Natural killer cell (primary cell): Measurements from ENCODE around the gene MCTP2. TPM values are rescaled to one million over a fixed set of nuclear protein-coding genes. Genes with fewer than 3 reads are reported as not detected.

Experiments
- ATAC-seq, 3 donors: fragments of 150-1000 bp in 2 of 3; fragments of 200-7000 bp in 1 of 3; cut with Tn5 transposase; 1 replicate in 1 of 3; 2 replicates in 2 of 3; pipeline ENCODE4 v1.10.0; 2021; ENCODE audit warnings: mild to moderate bottlenecking in 2 of 3, moderate library complexity in 2 of 3
- DNase-seq, 2 donors: peaks; one replicate each; pipeline versions ENCODE4 v3.0.0 to v3.0.0-alpha.2; 2013 to 2021; ENCODE audit warnings: mixed read lengths in 1 of 2
- H3K27ac ChIP-seq: one replicate; pipeline ENCODE4 v1.5.1; 2013; ENCODE audit warnings: mild to moderate bottlenecking, low read length
- H3K27me3 ChIP-seq: one replicate; pipeline ENCODE4 v1.6.1; 2013; ENCODE audit warnings: low read length; ENCODE audit not compliant: control insufficient read depth, insufficient read depth
- H3K36me3 ChIP-seq: one replicate; pipeline ENCODE4 v1.6.1; 2013; ENCODE audit warnings: low read length; ENCODE audit not compliant: control insufficient read depth, insufficient read depth
- H3K4me1 ChIP-seq: one replicate; pipeline ENCODE4 v1.6.1; 2013; ENCODE audit warnings: low read length; ENCODE audit not compliant: control insufficient read depth, insufficient read depth
- H3K4me3 ChIP-seq: one replicate; pipeline ENCODE4 v1.5.1; 2013; ENCODE audit warnings: low read length
- H3K9me3 ChIP-seq: one replicate; pipeline ENCODE4 v1.6.1; 2013; ENCODE audit warnings: low read length; ENCODE audit not compliant: control insufficient read depth, insufficient read depth
- H3K27ac Mint-ChIP-seq, 2 donors: one replicate each; pipeline ENCODE4 v1.8.0; 2022; ENCODE audit warnings: mild to moderate bottlenecking in 2 of 2, mixed read lengths in 2 of 2, moderate library complexity in 1 of 2
- H3K27me3 Mint-ChIP-seq, 2 donors: one replicate each; pipeline ENCODE4 v1.8.0; 2022; ENCODE audit warnings: low read depth in 2 of 2, mixed read lengths in 2 of 2
- H3K36me3 Mint-ChIP-seq: one replicate; pipeline ENCODE4 v1.8.0; 2022; ENCODE audit warnings: mixed read lengths
- H3K4me1 Mint-ChIP-seq, 2 donors: one replicate each; pipeline ENCODE4 v1.8.0; 2022; ENCODE audit warnings: mixed read lengths in 2 of 2
- H3K4me3 Mint-ChIP-seq: one replicate; pipeline ENCODE4 v1.8.0; 2022; ENCODE audit warnings: mild to moderate bottlenecking, moderate library complexity, mixed read lengths
- H3K9me3 Mint-ChIP-seq, 2 donors: one replicate each; pipeline ENCODE4 v1.8.0; 2022; ENCODE audit warnings: mixed read lengths in 2 of 2
- CTCF ChIP-seq: fragments of 200-600 bp; IDR thresholded peaks from one replicate; pipeline ENCODE4 v1.8.0; 2022; ENCODE audit warnings: antibody characterized with exemption
- WGBS: methylation state at CpG from one replicate; pipeline ENCODE4 v1.1.7; 2013; ENCODE audit warnings: missing lambda C conversion rate; ENCODE audit not compliant: insufficient coverage; 5-methylcytosine and 5-hydroxymethylcytosine counted together
- intact Hi-C: fragments of 100-400 bp; cut with micrococcal nuclease; formaldehyde crosslinking; loops from one replicate; pipeline ENCODE4 v1.14.2; 2022
- total RNA-seq, 4 donors: library from RNA; stranded (reverse); fragments of 120-200 nt in 1 of 4; gene quantifications; one replicate each; pipeline versions ENCODE4 v1.2.3 to v1.2.4, GENCODE V29; 2013 to 2022

MCTP2 gene
- total RNA-seq, 3 donors from 2014 or later (not counting 1 experiment from before 2014, with no cell fraction given), result 235 to 312 (median 261) TPM

- Histone ChIP-seq H3K9me3 (no peaks in the 10 kb centered on the region), H3K36me3 (peaks cover 22% of the 10 kb centered on the region), H3K27me3 (no peaks in the 10 kb centered on the region), H3K4me3 (no peak overlapping the region), H3K27ac (no peak overlapping the region), H3K4me1 (peaks cover 53% of the 10 kb centered on the region)
- ATAC-seq, result no peak
- TF ChIP-seq CTCF, result no peak
- Mint-ChIP-seq H3K4me1 (peaks cover 88 to 91% of the 10 kb centered on the region in 2 donors), H3K27ac (peak overlapping the region in 1 of 2 donors; percentile 93), H3K27me3 (no peaks in the 10 kb centered on the region), H3K4me3 (peak overlapping the region; percentile 38), H3K9me3 (no peaks in the 10 kb centered on the region), H3K36me3 (peaks cover 12% of the 10 kb centered on the region)
- intact Hi-C loops, result no loop called here
- DNase-seq, result no peak
These were observed 69.3 kb downstream of the MCTP2 start for GRCh38 chr15:94300612-94301011.

DNA sequence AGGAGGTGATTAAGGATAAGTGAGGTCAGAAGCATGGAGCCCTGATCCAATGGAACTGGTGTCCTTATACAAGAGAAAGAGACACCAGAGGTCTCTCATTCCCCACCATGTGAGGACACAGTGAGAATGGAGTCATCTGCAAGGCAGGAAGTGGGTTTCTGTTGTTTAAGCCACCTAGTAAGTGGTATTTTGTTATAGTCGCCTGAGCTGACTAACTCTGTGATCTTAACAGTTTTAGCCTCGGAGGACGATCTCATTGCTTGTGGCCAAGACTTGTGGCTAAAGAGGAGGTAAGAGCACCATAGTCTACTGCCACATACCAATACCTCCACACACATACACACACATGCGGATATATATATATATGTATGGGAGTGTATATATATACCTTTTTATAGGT, 73.8 kb downstream of the MCTP2 start:
- Mint-ChIP-seq H3K4me1 (peaks cover 90 to 94% of the 10 kb centered on the region in 2 donors), H3K27ac (peak overlapping the region in 1 of 2 donors; percentile 93), H3K36me3 (peaks cover 12% of the 10 kb centered on the region), H3K27me3 (no peaks in the 10 kb centered on the region), H3K9me3 (no peaks in the 10 kb centered on the region), H3K4me3 (peak overlapping the region; percentile 83)
- Histone ChIP-seq H3K27ac (peak overlapping the region; percentile 84), H3K9me3 (no peaks in the 10 kb centered on the region), H3K36me3 (peaks cover 13% of the 10 kb centered on the region), H3K4me1 (peaks cover 60% of the 10 kb centered on the region), H3K27me3 (no peaks in the 10 kb centered on the region), H3K4me3 (no peak overlapping the region)
- intact Hi-C loops, result loop anchor here (1.0 to 2.0 kb wide), 6 partner anchors 10 to 74 kb away; partner anchors contain the start of gene MCTP2
- WGBS, result 13% methylated on average over 1 of the region's 4 CpGs
- peak; percentile 70 to 84 (median 80) for ATAC-seq
- no peak for TF ChIP-seq CTCF
- DNase-seq, result peak; percentile 48 to 64

DNA sequence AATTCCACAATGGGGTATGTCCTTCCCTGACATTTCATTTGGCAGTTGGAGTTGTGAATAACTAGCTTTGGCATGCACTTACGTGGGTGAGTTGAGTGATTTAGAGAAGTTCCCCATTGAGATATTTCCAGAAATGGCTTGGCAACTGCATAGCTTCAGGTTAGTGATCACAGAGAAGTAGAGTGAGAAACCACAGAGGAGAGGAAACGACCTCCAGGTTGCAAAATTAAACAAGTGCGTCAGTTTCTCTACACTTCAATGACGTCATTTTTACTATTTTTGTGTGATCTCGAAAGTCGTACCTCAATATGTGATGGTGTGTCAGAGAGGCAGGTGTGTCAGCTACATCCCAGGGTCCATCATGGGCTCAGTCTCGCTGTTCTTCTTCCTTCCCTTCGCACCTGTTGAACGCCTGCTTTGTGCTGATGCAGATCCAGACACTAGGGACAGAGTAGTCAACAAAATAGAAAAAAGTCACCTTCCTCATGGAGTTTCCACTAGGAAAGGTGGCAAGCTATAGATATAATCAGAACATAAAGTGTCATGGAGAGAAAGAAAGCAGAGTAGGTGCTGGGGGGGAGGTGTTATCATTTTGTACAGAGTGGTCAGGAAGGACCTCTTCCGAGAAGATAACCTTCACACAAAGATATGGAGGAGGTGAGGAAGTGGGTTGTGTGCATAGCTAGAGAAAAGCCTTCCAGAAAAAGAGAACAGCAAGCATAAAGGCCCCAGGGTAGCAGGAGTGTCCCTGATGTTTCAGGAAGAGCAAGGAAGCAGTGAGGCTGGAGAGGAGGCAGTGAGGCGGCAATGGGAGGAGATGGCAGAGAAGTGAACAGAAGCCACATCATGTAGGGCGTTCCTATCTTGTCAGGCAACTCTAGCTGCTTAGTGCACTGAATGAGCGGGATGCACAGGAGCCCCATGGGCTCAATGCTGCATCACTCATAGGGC, 75.6 kb downstream of the MCTP2 start:
- Histone ChIP-seq H3K36me3 (peaks cover 13% of the 10 kb centered on the region), H3K4me3 (no peak overlapping the region), H3K27ac (peak overlapping the region; percentile 84), H3K27me3 (no peaks in the 10 kb centered on the region), H3K4me1 (peaks cover 52% of the 10 kb centered on the region), H3K9me3 (no peaks in the 10 kb centered on the region)
- H3K27me3 Mint-ChIP-seq, result no peaks in the 10 kb centered on the region
- peak; percentile 53 to 67 (median 61) for ATAC-seq
- DNase-seq, result peak; percentile 40 to 67
- H3K4me3 Mint-ChIP-seq, result peak overlapping the region; percentile 83
- H3K27ac Mint-ChIP-seq, result peak overlapping the region in 1 of 2 donors; percentile 93
- H3K36me3 Mint-ChIP-seq, result peaks cover 9% of the 10 kb centered on the region
- no peaks in the 10 kb centered on the region for H3K9me3 Mint-ChIP-seq
- intact Hi-C loops, result no loop called here
- no peak for TF ChIP-seq CTCF
- H3K4me1 Mint-ChIP-seq, result peaks cover 81 to 87% of the 10 kb centered on the region in 2 donors
- 28% methylated on average over 13 of the region's 13 CpGs for WGBS
